NCI-H1694 treated with DMSO at 0.1 percent for 48 hours (cell line): ENCODE results near the gene WDR72.
"Not testable (repeated sequence)": the region's sequence is repeated elsewhere in the genome, so short reads cannot be mapped to it uniquely, and the experiment has no call there.

Experiments used
- DNase-seq: peaks from one replicate; lab custom pipeline; 2025; lab: John Stamatoyannopoulos, UW

Gene WDR72

DNA sequence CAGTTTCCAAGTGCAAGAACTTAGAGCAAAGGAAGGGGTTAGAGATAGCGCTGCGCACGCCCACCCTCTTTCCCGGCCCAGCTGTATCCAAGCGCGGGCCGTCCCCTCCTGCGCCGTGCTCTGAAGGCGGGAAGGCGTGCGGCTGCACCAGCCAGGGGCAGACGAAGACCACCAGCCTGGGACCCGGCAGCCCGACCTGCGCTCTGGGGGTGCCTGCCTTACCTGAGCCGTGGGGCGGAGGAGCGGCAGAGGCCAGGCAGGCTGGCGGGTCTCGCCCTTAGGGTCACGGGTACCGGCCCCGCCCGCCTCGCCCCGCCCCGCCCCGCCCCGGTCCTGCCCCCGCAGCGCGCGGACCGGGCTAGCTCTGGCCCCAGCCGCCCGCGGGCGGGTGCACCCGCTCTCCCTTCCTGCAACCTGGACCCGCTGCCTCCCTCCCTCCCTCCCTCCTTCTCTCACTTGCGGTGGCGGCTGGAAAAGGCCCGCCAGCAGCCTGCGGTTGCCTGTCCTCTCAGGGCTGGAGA, at the start of gene WDR72:
TSS of gene WDR72 (minus strand) at position 253 of the 521 bp plus-strand sequence. CDS start 26,514 bp downstream, outside the sequence.
- no peak for DNase-seq

DNA sequence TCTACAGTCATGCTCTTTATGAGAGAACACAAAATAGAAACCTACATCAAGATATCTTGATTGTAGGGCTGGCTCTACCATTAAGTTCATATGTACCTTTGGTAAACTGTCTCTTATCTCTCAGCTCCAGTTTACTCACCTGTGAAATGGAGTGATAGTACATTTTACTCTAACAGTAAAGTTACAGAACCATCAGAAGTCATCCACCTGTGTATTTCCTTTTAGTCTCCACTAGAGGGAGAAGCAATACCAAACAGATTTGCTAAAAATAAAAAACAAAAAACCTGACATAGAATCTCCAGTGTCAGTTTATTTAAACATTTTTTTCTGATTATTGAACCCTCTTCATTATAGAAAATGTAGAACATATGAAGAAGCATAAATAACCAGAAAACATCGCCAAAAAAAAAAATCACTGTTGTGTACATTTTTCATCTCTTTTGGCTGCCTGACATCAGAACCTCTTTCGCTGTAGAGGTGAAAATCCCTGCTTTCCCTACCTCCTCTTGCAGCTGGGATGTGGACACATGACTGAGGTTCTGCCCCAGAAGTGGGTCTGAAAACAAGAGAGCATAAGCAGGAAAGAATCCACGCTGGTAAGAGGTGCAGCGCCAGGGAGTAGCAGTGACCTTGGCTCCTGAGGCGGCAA, 48.7 kb upstream of the WDR72 start:
- DNase-seq: no peak

DNA sequence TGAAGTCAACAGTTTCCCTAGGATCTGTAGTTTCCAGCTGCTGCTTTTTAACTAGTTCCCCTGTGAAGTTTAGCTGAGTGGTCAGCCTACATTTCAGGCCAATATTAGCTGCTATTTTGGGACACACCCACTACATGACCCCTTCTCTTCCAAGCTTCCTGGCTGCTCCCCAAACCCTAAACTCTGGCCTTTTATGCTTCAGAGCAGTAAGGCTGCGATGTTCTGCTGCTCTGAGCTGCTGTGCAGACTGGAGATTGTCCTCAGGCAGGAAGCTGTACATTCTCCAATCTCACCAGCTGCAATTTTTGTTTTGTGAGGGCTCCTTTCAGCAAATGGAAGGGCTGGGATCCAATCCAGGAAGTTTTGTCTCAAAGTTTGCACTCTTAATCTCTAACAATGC, 48.0 kb upstream of the WDR72 start:
- DNase-seq: no peak

DNA sequence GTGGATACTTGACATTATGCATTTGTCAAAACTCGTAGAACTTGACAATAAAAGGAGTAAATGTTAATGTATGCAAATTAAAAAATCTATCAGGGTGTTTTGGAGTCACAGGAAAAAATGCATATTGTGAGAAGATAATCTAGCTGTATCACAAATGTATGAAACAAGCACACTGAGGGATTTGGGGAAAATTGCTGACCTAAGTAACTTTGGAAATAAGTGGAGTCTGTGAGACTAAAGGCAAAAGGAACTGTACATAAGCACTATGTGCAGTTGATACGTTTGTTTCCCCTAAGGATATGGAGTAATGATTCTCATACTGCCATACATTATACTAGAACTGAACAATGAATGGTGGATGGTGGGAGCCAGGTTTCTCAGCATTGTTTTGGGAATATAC, 43.2 kb upstream of the WDR72 start:
- no peak for DNase-seq

DNA sequence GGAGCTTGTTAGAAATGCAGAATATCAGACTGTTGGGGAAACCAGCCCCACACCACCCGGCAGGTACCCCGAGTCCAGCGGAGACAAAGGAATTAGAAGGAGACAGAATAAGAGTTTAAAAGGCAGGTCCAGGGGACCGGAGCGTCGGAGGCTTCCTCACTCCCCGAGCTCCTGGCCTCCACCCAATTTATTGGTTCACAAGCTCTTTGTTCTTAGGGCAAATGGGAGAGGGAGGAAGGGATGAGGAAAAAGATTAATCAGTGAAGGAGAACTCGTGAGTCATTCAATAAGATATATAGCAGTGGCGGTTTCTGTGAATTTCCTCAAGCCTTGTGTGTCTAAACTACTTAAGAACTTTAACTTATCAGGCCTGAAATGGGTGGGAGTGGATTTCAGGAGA, 32.1 kb upstream of the WDR72 start:
- no peak for DNase-seq

DNA sequence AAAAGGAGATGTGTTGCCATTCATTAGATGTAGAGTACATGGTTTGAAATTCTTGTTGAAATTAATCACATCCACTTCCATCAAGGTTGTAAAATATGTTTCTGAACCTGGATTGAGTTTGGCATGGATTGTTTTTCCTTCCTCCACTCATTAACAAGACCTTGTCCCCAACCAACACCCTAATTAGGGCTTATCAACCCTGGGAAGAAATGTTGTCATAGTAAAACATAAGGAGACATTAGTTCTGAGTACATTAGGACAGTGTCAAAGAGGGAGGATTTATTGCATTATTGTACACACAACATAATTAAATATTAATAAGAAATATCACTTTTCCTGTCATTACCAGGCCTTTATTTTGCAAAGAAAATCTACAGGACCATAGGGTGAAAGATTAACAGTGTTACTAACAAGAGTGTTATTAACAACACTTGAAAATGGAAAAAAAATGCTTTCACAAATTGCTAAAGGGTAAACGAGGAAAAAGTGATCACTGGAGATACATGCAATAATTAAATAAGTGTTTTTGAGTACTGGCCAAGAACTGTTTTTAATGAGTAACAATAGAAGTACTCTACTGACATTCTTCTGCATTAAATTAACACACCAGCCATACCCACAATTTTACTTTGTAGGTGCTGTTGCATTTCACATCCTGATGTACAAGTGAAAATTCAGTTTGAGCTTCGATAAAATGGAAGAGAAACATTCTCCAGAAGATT, 30.4 kb upstream of the WDR72 start:
- no peak for DNase-seq

DNA sequence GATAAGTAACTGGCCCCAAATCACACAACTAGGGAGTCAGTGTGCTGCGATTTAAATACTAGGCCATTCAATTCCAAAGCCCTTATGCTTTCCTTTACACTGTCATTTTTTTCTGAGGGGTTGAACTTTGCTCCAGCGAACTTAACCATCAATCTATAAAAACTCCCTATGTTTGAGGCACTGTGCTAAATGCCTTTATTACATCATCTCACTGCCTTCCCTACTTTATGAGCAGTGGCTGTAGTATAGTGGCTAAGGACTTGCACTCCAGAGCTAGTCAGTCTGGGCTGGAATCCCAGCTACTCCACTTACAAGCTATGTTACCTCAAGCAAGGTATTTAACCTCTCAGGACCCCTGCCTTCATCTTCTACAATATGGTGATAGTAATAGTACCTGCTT, 26.9 kb upstream of the WDR72 start:
- no peak for DNase-seq

DNA sequence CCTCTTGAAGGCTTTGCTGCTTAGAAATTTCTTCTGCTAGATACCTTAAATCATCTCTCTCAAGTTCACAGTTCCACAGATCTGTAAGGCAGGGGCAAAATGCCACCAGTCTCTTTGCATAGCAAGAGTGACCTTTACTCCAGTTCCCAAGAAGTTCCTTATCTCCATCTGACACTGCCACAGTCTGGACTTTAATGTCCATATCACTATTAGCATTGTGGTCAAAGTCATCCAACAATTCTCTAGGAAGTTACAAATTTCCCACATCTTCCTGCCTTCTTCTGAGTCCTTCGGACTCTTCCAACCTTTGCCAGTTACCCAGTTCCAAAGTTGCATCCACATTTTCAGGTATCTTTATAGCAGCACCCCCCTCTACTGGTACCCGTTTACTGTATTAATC, 25.8 kb upstream of the WDR72 start:
- not testable (repeated sequence) for DNase-seq

DNA sequence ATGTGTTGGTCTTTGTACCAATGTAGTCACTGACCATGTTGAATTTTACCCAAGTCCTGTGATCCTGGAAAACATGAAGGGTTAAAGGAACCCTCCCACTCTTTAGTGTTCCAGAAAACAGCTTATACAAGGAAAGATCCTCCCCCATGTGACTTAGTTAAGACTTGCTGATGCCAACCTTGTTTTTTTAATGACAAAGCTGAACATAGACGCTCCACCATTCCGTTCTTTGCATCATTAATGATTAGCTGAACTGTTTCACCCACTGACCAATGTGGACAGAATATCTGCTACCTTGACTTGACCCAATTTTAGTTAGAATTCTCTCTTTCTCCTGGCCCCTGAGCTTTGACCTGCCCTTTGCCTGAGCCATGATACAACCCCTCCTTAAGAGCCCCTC, 3.5 kb upstream of the WDR72 start:
- no peak for DNase-seq

DNA sequence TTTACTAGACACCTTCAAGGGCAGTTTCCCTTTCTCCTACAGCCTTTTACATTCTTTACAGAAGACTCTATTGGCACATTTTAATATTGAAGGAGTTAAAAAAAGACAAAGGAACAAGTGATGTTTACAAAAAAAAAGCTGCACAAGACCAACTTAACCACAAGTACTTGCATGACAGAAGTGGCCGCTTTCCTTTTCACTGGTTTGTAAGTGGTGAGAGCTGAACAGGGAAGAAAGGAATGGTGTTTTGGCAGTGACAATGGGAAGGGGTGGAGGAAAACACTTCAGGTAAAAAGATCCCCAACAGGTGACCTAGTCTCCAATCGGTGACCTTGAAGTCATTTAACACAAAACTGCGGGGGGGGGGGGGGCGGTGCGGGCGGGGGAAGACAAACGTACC, 1.1 kb downstream of the WDR72 start:
- DNase-seq: no peak

DNA sequence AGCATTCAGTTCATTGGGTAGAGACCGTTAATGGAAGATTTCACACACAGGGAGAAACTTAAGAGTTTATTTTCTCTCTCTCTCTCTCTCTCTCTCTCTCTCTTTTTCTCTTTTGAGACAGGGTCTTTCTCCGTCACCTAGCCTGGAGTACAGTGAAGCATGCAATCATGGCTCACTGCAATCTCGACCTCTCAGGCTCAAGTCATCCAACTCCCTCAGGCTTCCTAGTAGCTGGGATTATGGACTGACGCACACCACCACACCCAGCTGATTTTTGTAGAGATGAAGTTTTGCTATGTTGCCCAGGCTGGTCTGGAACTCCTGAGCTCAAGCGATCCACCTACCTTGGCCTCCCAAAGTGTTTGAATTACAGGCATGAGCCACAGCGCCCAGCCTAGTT, 1.6 kb downstream of the WDR72 start:
- DNase-seq: no peak

DNA sequence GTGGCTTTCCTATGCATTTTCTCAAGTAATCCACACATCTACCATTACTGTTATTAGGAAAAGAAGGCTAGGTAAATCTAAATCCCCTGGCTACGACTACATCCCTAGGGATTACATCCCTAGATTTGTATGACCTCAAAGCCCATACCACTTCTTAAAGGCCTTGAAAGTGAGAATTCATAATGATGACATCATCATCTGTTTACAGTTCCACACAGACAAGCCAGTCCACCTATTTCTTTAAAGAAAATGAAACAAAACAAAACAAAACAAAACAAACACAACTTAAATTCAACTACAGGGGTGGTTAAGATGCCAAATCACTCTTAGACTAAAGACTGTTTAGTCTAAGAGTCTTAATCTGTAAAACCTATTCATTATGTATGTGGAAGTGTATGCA, 5.7 kb downstream of the WDR72 start:
- DNase-seq: no peak

DNA sequence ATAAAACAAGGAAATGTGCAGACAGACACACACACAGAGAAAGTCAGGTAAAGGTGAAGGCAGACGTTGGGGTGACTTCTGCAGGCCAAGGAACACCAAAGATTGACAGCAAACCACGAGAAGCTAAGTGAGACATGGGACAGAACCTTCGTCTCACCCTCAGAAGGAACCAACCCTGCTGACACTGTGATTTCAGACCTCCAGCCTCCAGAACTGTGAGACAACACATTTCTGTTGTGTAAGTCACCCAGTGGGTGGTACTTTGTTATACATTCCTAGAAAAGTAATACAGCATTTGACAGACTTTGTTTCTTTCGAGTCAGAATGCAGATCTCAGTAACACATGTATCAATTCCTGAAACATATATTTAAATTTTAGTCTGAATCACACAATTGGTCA, 7.1 kb downstream of the WDR72 start:
- no peak for DNase-seq

DNA sequence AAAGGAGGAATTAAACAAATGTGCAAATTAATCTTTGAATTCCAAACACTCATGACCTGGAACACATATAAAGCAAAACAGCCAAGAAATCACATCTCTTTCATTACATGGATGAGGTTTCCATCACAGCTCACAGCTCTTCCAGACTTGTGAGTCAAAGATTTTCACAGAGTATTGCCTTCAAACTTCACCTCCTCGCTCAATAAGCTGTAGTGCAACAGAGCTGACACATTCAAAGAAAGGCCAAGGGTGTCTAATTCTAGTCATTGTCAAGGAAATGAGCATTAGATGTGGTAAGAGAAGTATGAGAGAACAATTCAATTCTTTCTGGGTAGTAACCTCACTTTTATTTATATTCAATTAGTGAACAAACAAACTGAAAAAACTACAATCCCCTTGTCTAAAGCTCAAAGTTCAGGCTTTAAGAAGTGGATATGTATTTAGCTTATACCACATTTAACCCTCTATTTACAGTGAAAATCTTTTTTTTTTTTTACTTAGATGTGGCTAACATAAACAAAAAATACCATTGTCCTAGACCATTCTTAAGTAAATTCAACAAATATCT, 11.9 kb downstream of the WDR72 start:
- no peak for DNase-seq

DNA sequence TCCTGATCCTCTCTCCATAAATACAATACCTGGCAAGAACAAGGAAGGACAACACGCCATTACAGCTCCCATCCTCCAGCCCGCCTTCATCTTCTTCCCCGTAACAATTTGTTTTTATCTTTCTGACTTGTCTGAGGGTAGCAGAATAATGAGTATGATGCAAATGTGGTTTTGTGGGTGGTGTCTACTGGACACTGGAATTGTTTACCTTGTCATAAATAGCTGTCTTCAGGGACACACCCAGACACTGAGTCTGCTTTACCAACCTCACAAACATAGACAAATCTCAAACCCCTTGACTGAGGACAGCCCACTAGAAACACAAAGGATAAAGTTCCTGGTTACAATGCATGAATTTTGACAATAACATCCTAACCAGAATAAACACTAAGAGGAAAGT, 13.4 kb downstream of the WDR72 start:
- no peak for DNase-seq

DNA sequence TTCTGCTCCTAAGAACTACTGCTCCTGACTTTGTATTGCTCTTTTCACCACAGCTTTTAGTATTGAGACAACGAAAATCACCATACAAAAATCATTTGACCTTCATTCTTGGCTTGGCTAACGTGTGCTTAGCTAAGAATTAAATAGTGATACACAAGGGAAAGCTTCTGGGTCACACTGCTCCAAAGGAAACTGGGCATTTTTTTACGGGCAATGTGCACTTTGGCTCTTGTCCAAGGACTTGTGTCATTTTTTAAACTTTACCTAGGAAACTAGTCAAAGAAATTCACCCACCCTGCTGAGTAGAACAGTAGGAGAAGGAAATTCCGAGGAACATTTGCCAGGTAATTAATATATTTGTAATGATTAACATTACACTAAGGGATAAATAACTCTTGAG, 19.8 kb downstream of the WDR72 start:
- DNase-seq: no peak

DNA sequence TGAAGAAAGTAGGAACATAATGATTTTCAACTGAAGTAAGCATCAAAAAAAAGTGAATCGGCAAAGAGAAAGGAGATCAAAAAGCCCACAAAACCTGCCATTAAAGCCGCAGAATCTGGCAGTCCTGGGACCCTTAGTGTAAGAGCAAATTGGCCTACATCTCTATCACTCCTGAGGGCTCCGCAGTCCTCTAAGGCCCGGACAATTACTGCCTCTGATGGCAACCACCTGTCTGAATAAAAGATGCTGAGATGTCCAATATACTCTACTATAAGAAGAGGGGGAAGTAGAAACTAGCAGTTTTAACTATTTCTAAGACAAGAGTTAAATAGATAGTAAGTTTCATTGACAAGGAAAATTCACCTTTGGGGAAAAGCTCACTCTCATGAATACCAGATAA, 20.3 kb downstream of the WDR72 start:
- DNase-seq: no peak

DNA sequence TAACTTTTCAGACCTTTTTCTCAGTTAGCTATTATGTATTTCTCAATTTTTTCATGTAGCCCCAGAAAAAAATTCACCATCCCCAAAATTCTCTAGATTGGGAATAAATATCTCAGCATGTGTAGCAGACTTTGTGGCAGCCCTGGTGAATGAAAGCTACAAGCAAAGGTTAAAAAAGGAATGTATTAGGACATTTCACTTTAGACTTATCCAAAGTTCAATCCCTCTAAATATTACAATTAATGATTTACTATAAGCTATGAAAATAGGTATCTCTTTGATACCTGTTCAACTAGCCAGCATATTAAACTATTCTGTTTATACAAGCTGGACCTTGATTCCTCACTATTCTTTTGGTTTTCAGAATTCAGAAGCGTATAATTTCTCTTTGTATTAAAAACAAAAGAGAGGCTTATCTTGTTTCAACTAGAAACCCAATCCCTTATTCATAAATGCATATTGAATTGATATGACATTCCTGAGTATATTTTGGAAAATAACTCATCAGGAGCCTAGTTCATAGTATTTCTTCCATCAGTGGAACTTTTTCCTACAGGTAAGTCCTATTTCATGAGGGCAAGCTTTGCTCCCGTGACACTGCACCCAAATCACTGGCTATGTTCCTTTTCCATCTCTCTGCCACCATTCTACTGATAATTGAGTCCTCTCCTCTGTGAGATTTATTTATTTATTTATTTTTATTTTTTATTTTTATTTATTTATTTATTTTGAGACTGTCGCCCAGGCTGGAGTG, 38.0 kb downstream of the WDR72 start:
- no peak for DNase-seq

DNA sequence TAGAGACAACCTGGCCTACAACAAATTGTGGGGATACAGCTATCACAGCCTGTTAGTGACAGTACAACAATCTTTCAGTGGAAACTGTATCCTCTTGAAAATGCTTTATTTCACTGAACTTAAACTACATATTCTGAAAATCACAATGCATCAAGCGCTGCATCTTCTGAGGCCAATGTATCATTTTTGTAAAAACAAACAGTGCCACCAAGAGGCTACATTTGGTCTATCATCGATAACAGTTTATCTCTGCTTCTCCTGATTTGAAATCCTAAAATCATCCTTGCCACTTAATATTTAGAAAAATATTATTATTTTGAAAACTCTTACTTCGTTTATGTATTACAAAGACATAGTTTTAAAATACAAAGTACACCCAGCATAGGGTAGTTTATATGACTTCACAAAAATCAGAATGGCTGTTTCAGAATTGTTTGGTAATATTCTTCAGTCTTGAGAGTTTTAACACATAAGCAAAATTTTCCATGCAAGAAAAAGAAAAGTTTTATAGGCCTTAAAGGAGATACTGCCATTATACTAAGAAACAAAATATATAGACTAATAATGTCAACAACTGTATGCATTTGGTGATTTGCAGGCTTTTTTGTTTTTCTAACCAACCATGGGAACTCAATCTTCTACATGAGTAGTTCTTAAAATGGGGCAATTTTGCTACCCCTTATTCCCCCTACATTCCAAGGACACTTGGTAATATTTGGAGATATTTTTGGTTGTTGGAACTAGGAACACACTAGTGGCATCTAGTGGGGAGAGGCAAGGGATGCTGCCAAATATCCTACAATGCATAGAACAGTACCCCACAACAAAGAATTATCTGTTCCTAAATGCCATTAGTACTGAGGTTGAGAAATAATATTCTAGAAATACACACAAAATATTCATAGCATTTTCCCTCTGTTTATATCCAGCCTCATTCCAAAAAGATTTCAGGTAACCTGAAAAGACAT, 42.3 kb downstream of the WDR72 start:
- no peak for DNase-seq

DNA sequence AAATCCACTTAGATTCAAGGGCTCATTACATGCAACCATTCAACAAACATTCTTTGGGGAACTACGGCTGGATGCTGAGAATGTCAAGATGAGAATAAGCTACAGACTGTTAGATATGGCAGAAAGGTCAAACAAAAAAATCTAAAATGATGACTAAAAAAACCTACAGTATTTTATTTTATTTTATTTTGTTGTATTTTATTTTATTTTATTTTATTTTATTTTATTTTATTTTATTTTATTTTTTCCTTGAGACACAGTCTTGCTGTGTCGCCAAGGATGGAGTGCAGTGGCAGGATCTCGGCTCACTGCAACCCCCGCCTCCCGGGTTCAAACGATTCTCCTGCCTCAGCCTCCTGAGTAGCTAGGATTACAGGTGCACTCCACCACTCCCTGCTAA, 46.2 kb downstream of the WDR72 start:
- DNase-seq: no peak

DNA sequence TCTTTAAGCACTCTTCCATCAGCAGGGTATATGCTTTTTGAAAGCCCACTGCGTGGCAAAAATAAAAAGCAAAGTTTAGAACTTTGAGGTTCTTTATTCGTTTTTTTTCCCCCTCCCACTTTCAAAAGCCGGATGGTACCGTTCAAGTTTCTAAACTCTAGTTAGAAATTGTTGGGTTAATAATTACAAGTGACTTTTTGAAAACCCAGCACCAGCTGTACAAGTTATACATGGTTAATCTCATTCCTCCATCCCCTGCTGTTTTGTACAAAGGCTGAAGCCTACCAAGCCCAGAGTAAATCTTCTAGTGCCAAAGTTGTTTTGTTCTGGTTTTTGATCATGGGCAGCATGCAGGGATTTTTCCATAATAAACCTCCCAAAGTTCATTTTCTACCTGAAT, 48.6 kb downstream of the WDR72 start:
- no peak for DNase-seq

DNA sequence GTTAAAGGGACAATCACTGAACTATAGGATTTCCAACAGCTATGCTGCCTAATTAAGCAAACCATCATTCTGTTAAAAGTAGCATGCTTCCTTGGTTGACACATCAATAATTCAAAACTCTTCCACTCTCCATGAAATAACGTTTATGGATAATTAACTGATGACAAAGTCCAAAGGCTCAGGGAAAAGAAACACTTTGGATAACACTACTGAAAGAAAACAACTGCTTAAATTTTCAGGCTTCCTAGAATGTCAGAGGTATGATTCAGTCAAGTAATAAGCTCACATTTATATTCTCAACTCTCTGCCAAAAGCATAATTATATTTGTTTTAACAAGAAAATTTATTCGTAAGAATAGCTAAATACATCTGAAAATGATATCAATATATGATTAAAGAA, 49.6 kb downstream of the WDR72 start:
- DNase-seq: no peak
